Fibroblast of lung (primary cell): ENCODE data around the gene DSCAML1.

Experiments used
- CTCF ChIP-seq, 2 donors: IDR thresholded peaks in 1 of 2; conservative IDR thresholded peaks in 1 of 2; 1 replicate in 1 of 2; 2 replicates in 1 of 2; pipeline ENCODE4 v1.5.1; 2011 to 2012; ENCODE audit warnings: low read length in 2 of 2, control low read depth in 1 of 2, inconsistent platforms in 1 of 2, low read depth in 1 of 2, mild to moderate bottlenecking in 1 of 2
- EZH2 ChIP-seq: IDR thresholded peaks from 2 replicates; pipeline ENCODE4 v1.5.1; 2012; ENCODE audit warnings: low read length, control low read depth, mild to moderate bottlenecking; ENCODE audit errors: missing control alignments

- TF ChIP-seq CTCF (conservative IDR thresholded peaks at IDR 0.05 in 1 of 2, IDR thresholded peaks at IDR 0.05 in 1 of 2; ENCODE audit: low read depth in 1 of 2, low read length in 2 of 2) (no peak), EZH2 (no peak)
Observed at GRCh38 chr11:117519590-117519989, 277.4 kb downstream of the DSCAML1 start.
